T-helper 2 cell treated with Interferon-gamma antibody and Interleukin-4, amounts not matched to agents 5 μg/mL and 100 μg/mL, for 36 hours (primary cell): ENCODE measurements around the gene SPEF2.
A peak's percentile ranks its signal among the peaks of the same experiment; 100 is the strongest.
"Not testable (repeated sequence)": the region's sequence is repeated elsewhere in the genome, so short reads cannot be mapped to it uniquely, and the experiment has no call there.

Experiments
- DNase-seq: peaks from one replicate; pipeline ENCODE4 v3.0.0; 2021; ENCODE audit warnings: low spot score
- H3K27ac Mint-ChIP-seq: one replicate; pipeline ENCODE4 v1.8.0; 2021; ENCODE audit warnings: mild to moderate bottlenecking, mixed read lengths
- H3K27me3 Mint-ChIP-seq: one replicate; pipeline ENCODE4 v1.8.0; 2021; ENCODE audit warnings: low read depth, mixed read lengths
- H3K36me3 Mint-ChIP-seq: one replicate; pipeline ENCODE4 v1.8.0; 2021; ENCODE audit warnings: low read depth, mixed read lengths
- H3K4me1 Mint-ChIP-seq: one replicate; pipeline ENCODE4 v1.8.0; 2021; ENCODE audit warnings: low read depth, mixed read lengths
- H3K4me3 Mint-ChIP-seq: one replicate; pipeline ENCODE4 v1.8.0; 2022; ENCODE audit warnings: mild to moderate bottlenecking, moderate library complexity, mixed read lengths
- H3K9me3 Mint-ChIP-seq: one replicate; pipeline ENCODE4 v1.8.0; 2021; ENCODE audit warnings: mixed read lengths

The SPEF2 gene

GRCh38 chr5:35835796-35836742 is 218.4 kb downstream of the SPEF2 start:
- peak overlapping the region; percentile 90 for H3K27ac Mint-ChIP-seq
- peaks cover 3% of the 10 kb centered on the region for H3K9me3 Mint-ChIP-seq
- H3K4me1 Mint-ChIP-seq: peaks cover 66% of the 10 kb centered on the region
- peaks cover 13% of the 10 kb centered on the region for H3K36me3 Mint-ChIP-seq
- peak overlapping the region; percentile 67 for H3K4me3 Mint-ChIP-seq
- H3K27me3 Mint-ChIP-seq: peaks cover 2% of the 10 kb centered on the region
- no peak for DNase-seq

- peak overlapping the region; percentile 16 for H3K27ac Mint-ChIP-seq
- peaks cover 13% of the 10 kb centered on the region for H3K9me3 Mint-ChIP-seq
Measured at GRCh38 chr5:35838370-35839042, 220.8 kb downstream of the SPEF2 start.

DNA sequence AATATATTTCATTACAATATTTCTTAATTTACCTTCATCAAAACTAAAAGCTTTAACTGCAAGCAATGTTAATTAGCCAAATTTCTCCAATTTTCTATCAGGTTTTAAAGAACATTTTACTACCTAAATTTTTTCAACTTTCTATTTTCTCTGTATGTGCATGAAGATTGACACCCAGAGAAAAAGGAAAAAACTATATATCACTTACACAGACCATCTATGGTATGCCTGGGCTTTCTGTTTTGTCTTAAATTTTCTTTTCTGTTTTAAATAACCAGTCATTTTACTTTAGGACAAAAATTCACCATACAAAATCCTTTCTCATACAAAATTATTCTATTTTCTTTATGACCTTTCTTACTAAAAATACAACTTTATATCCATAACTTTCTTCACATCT is 225.2 kb downstream of the SPEF2 start:
- H3K27ac Mint-ChIP-seq: no peak overlapping the region
- peaks cover 52% of the 10 kb centered on the region for H3K36me3 Mint-ChIP-seq
- H3K9me3 Mint-ChIP-seq: peaks cover 53% of the 10 kb centered on the region
- no peak overlapping the region for H3K4me3 Mint-ChIP-seq
- H3K27me3 Mint-ChIP-seq: no peaks in the 10 kb centered on the region
- peaks cover 10% of the 10 kb centered on the region for H3K4me1 Mint-ChIP-seq
- DNase-seq: no peak

More at GRCh38 chr5:35838370-35839042, 220.8 kb downstream of the SPEF2 start:
- H3K27me3 Mint-ChIP-seq: no peaks in the 10 kb centered on the region
- H3K36me3 Mint-ChIP-seq: peaks cover 24% of the 10 kb centered on the region
- peak overlapping the region; percentile 3 for H3K4me3 Mint-ChIP-seq
- peaks cover 46% of the 10 kb centered on the region for H3K4me1 Mint-ChIP-seq
- no peak for DNase-seq

- not testable (repeated sequence) for H3K4me1 Mint-ChIP-seq, DNase-seq, H3K27me3 Mint-ChIP-seq, H3K27ac Mint-ChIP-seq, H3K4me3 Mint-ChIP-seq
- H3K9me3 Mint-ChIP-seq: peaks cover 58% of the 10 kb centered on the region
- peaks cover 53% of the 10 kb centered on the region for H3K36me3 Mint-ChIP-seq
Measured at GRCh38 chr5:35845508-35845907, 227.8 kb downstream of the SPEF2 start.

- Mint-ChIP-seq H3K36me3 (peaks cover 47% of the 10 kb centered on the region), H3K4me3 (no peak overlapping the region), H3K9me3 (peaks cover 57% of the 10 kb centered on the region), H3K27me3 (no peaks in the 10 kb centered on the region), H3K27ac (no peak overlapping the region), H3K4me1 (peaks cover 16% of the 10 kb centered on the region)
- DNase-seq: no peak
Measured at GRCh38 chr5:35847491-35847890, 229.8 kb downstream of the SPEF2 start.

DNA sequence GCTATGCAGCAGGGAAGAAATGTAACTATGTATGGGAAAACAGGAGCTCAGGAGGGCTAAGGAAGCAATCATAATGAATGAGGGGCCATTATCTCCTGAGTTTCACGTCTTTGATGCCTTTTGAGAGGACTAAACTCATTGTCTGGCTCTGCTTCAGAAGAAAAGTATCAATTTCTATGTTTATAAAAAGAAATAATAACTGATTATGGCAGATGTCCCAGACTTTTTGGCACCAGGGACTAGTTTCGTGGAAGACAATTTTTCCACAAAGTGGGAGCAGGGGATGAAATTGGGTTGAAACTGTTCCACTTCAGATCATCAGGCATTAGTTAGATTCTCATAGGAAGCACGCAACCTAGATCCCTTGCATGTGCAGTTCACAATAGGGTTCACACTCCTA is 230.3 kb downstream of the SPEF2 start:
- Mint-ChIP-seq H3K27ac (no peak overlapping the region), H3K4me1 (peaks cover 20% of the 10 kb centered on the region), H3K27me3 (no peaks in the 10 kb centered on the region), H3K9me3 (peaks cover 53% of the 10 kb centered on the region), H3K4me3 (no peak overlapping the region), H3K36me3 (peaks cover 45% of the 10 kb centered on the region)
- no peak for DNase-seq

DNA sequence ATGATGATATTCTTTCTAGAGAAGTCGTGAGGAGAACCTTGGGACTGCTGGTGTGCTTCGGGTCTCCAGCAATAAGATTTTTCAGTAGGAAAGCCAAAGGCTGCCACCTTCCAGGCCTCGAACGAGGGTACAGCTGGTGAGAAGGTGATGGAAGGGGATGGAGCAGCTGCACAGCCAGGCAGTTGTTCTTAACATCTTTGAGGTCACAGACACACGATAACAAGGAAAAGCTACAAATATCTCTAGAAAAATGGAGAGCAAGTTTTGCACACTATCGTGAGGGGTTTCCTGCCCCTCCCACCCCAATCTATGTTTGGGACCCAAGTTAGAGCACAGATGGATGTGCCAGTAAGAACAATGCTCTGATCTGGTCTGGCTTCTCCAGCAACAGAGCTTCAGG is 232.2 kb downstream of the SPEF2 start:
- Mint-ChIP-seq H3K27ac (no peak overlapping the region), H3K4me3 (no peak overlapping the region), H3K4me1 (peaks cover 39% of the 10 kb centered on the region), H3K27me3 (no peaks in the 10 kb centered on the region), H3K9me3 (peaks cover 40% of the 10 kb centered on the region), H3K36me3 (peaks cover 38% of the 10 kb centered on the region)
- no peak for DNase-seq

DNA sequence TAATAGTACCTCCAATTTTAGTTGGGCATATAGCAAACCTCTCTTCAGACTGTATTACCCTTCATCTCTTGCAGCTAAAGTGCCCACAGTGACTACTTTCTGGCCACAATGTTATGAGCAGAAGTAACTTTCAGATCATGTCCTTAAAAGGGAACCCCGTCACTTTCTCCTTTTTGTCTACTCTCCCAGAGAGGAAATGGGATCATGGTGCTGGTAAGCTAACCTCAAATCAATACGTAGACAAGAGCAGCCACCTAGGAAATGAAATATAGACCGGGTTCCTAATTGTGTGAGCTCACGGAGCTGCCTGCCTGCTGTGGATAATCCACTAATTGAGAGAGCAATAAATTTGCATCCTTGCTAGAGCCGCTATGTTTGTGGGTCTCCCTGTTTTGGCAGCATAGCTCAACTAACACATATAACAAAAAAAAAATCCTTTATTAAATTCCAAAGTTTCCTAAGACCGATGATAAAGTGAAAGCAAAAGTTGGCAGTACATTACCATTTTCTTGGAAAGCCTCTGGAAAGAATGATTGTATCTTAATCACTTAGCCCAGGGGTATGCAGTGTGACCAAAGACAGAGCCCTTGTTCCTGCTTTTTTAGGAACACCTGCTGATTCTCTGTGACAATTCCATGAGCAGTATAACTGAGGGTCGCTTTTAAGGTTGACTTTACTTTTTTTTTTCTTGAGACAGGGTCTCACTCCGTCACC is 233.5 kb downstream of the SPEF2 start:
- H3K4me1 Mint-ChIP-seq: peaks cover 51% of the 10 kb centered on the region
- H3K27ac Mint-ChIP-seq: no peak overlapping the region
- DNase-seq: no peak
- H3K4me3 Mint-ChIP-seq: no peak overlapping the region
- H3K27me3 Mint-ChIP-seq: no peaks in the 10 kb centered on the region
- peaks cover 32% of the 10 kb centered on the region for H3K9me3 Mint-ChIP-seq
- peaks cover 29% of the 10 kb centered on the region for H3K36me3 Mint-ChIP-seq

DNA sequence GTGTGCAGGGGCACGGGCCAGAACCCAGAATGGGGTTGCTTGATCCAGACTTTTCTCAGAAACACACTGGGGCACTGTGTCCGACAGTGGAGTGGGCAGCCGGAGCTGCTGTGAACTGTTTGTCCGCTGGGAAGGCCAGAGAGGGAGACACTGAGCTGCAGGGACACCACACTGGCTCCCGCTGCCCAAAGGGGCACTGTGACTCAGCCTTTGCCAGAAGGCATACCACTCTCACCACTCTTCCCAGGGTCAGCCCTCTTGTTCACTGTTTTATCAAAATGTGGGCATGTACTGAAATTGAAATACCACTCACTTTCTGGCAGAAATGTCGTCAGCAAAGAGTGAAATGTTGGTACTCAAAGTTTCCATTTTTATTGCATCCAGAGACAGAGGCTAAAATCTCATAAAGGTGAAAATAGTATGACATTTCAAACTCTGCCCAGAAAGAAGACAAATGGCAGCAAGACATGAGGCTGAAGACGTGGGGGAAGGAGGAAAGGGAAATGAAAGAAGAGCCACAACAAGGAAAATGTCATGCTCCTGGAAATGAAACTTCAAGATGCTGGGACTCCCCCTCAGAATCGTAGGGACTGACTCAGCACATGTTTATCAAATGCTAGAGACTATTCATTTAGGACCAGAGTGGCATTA is 234.5 kb downstream of the SPEF2 start:
- peak; percentile 77 for DNase-seq
- no peaks in the 10 kb centered on the region for H3K27me3 Mint-ChIP-seq
- peak overlapping the region; percentile 85 for H3K4me3 Mint-ChIP-seq

GRCh38 chr5:35852773-35853172 is 235.1 kb downstream of the SPEF2 start:
- peaks cover 60% of the 10 kb centered on the region for H3K4me1 Mint-ChIP-seq
- peaks cover 16% of the 10 kb centered on the region for H3K36me3 Mint-ChIP-seq
- H3K4me3 Mint-ChIP-seq: peak overlapping the region; percentile 85
- no peaks in the 10 kb centered on the region for H3K27me3 Mint-ChIP-seq
- peaks cover 15% of the 10 kb centered on the region for H3K9me3 Mint-ChIP-seq
- peak overlapping the region; percentile 97 for H3K27ac Mint-ChIP-seq
- no peak for DNase-seq

More for the DNA sequence above, 234.5 kb downstream of the SPEF2 start:
- H3K36me3 Mint-ChIP-seq: peaks cover 21% of the 10 kb centered on the region
- peaks cover 60% of the 10 kb centered on the region for H3K4me1 Mint-ChIP-seq
- H3K9me3 Mint-ChIP-seq: peaks cover 21% of the 10 kb centered on the region
- H3K27ac Mint-ChIP-seq: peak overlapping the region; percentile 97

- Mint-ChIP-seq H3K27ac (peak overlapping the region; percentile 97), H3K27me3 (no peaks in the 10 kb centered on the region), H3K4me3 (peak overlapping the region; percentile 85), H3K4me1 (peaks cover 63% of the 10 kb centered on the region), H3K36me3 (peaks cover 15% of the 10 kb centered on the region), H3K9me3 (peaks cover 7% of the 10 kb centered on the region)
- DNase-seq: peak; percentile 56
Measured at GRCh38 chr5:35853631-35854030, 236.0 kb downstream of the SPEF2 start.

DNA sequence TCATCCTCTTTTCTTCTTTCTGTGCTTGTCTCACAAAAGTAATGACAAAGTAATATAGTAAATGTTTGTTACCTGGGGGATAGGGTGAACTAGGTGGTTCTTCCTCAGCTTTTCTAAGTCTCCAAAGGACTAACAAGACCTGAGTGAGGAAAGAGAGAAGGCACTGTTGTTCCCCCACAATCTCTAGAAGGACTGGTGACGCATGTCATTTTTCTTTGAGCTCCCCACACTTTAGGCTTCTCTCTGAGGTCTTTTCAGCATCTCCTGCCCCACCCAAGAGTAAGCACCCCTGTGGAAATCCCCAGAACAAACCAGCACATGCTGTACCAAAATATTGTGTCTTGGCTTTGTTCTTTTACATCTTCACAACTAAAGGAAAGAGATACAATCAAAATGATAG is 236.6 kb downstream of the SPEF2 start:
- Mint-ChIP-seq H3K27me3 (no peaks in the 10 kb centered on the region), H3K27ac (peak overlapping the region; percentile 97), H3K36me3 (peaks cover 21% of the 10 kb centered on the region), H3K9me3 (peaks cover 7% of the 10 kb centered on the region), H3K4me1 (peaks cover 69% of the 10 kb centered on the region), H3K4me3 (peak overlapping the region; percentile 85)
- DNase-seq: peak; percentile 73

DNA sequence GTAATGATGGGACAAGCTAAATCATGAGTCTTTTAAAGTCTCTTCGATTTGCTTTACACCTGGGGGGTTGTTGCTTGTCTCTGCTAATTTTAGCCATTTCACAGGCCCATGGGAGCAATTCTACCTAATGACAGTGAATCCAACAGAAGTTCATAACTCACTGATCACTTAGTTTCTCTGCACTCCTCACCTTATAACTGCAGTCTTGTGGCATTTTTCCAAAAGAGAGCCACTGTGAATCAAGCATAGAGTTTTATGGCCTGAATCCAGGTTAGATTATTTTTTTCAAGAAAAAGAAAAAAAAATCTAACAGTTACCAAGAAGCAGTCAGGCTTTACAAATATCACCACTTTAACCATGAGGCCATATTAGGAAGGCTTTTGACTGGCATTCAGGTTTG is 237.5 kb downstream of the SPEF2 start:
- Mint-ChIP-seq H3K9me3 (peaks cover 7% of the 10 kb centered on the region), H3K36me3 (peaks cover 31% of the 10 kb centered on the region), H3K4me1 (peaks cover 75% of the 10 kb centered on the region), H3K4me3 (peak overlapping the region; percentile 85), H3K27me3 (no peaks in the 10 kb centered on the region), H3K27ac (peak overlapping the region; percentile 97)
- no peak for DNase-seq
